ENCODE results near the gene RPS15A. TPM values are rescaled to one million over a fixed set of nuclear protein-coding genes. Genes with fewer than 3 reads are reported as not detected.
A peak's percentile ranks its signal among the peaks of the same experiment; 100 is the strongest.

RPS15A gene
- total and polyA plus RNA-seq, 2 of the 8 experiments (the other 6 are each of a cell fraction or from before 2014, with no cell fraction given): 1,784 to 5,666 TPM

DNA sequence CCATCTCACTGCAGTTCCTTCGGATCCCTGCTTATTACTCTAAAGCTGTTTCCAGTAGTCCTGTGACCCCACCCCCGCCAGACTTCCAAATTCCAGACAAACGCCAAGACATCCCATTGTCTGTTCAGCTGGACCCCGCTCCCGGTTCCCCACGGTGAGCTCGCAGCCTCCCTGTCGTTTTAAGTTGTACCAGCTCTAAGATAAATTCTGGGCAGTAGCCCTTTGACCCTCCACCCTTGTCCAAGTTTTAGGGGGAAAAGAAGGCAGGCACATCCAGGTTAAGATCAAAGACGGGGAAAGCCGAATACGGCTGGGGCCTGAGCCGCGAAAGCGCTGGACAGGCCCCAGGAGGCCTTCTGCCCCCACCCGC lies 10.6 kb upstream of the RPS15A start:
- no peak overlapping the region for H2AFZ ChIP-seq (ENCODE audit: low read length)
- CTCF ChIA-PET (ENCODE audit: partially characterized antibody): interaction anchor here (1.4 to 2.1 kb wide), 3 partner anchors 9 to 180 kb away, joined by 3 to 9 read pairs (median 6); no protein-coding TSS in a partner anchor
- TF ChIP-seq KDM1A (IDR thresholded peaks at IDR 0.05; ENCODE audit: borderline replicate concordance, low read length): no peak
- no peak for TF ChIP-seq ZNF274 (IDR thresholded peaks at IDR 0.05; ENCODE audit: borderline replicate concordance, extremely low read depth, low read length)
- no peak for TF ChIP-seq POU5F1 (IDR thresholded peaks at IDR 0.05; ENCODE audit: low read depth, low read length)
- no peak for TF ChIP-seq TBP (IDR thresholded peaks at IDR 0.05; ENCODE audit: low read depth, low read length)
- TF ChIP-seq SAP30 (IDR thresholded peaks at IDR 0.05; ENCODE audit: insufficient read depth, insufficient replicate concordance, low read length): no peak
- 0 out of 4 replicates have a peak, but pooled peaks of 1 of the 2 experiments have one; percentile 34 for TF ChIP-seq HDAC2 (IDR thresholded peaks at IDR 0.05; ENCODE audit: borderline replicate concordance in 1 of 2, low read depth in 2 of 2, low read length in 2 of 2)
- no peak for TF ChIP-seq SP2 (IDR thresholded peaks at IDR 0.05; ENCODE audit: low read length)
- no peak for TF ChIP-seq RNF2 (IDR thresholded peaks at IDR 0.05; ENCODE audit: borderline replicate concordance, low read depth, low read length, missing control alignments, poor library complexity, severe bottlenecking)
- TF ChIP-seq RBBP5 (IDR thresholded peaks at IDR 0.05; ENCODE audit: borderline replicate concordance, low read depth, low read length): peak; percentile 5; the same call in 1 of the 2 replicates
- TF ChIP-seq SIN3A (conservative IDR thresholded peaks at IDR 0.05 in 1 of 2, IDR thresholded peaks at IDR 0.05 in 1 of 2; ENCODE audit: low read depth in 1 of 2, low read length in 2 of 2): peak; percentile 7 to 38; a peak in 1 of 4 replicates
- TF ChIP-seq RFX5 (IDR thresholded peaks at IDR 0.05; ENCODE audit: borderline replicate concordance, low read depth, low read length): no peak
- no peak for TF ChIP-seq CREB1 (IDR thresholded peaks at IDR 0.05)

More for the DNA sequence above, 10.6 kb upstream of the RPS15A start:
- H3K79me2 ChIP-seq (ENCODE audit: control insufficient read depth in 1 of 2, insufficient read depth in 2 of 2, low read length in 2 of 2): peaks cover 16 to 48% of the 10 kb centered on the region in 2 experiments
- POLR2A ChIA-PET (ENCODE audit: partially characterized antibody): interaction anchor here (0.8 to 14.8 kb wide), 15 partner anchors 9 to 267 kb away, joined by 3 to 503 read pairs (median 7); partner anchors contain the start of genes COQ7, RPS15A and SMG1
- H3K9me3 ChIP-seq (ENCODE audit: insufficient read depth in 2 of 2, low read depth in 1 of 2, low read length in 1 of 2): no peaks in the 10 kb centered on the region; a peak in 1 of 4 replicates
- H4K8ac ChIP-seq (ENCODE audit: extremely low read depth, insufficient read depth, low read length): peak overlapping the region; percentile 68
- peaks cover 0 to 9% (median 3%) of the 10 kb centered on the region in 4 experiments; a peak in 5 of 7 replicates for H3K4me1 ChIP-seq (replicated peaks in 1 of 4; ENCODE audit: control insufficient read depth in 3 of 4, insufficient read depth in 4 of 4, low read length in 3 of 4)
- WGBS, 2 experiments (ENCODE audit: extremely low coverage in 1 of 2, insufficient coverage in 1 of 2, insufficient read length in 1 of 2, insufficient replicate concordance in 2 of 2, low coverage in 1 of 2, low lambda C conversion rate in 2 of 2, missing lambda C conversion rate in 1 of 2): 1% methylated on average over 14 of the region's 15 CpGs; no CpG with 5 or more reads in 1 of the 2 experiments
- no peak overlapping the region for H2BK15ac ChIP-seq (ENCODE audit: low read length)
- H3K18ac ChIP-seq (ENCODE audit: extremely low read depth, low read length): no peak overlapping the region
- no peaks in the 10 kb centered on the region for H3K27me3 ChIP-seq (replicated peaks in 1 of 4; ENCODE audit: control insufficient read depth in 3 of 4, extremely low read depth in 1 of 4, insufficient read depth in 3 of 4, low read length in 3 of 4)
- H2BK12ac ChIP-seq (ENCODE audit: low read depth, low read length): peak overlapping the region; percentile 22; the same call in 1 of the 2 replicates
- H3K27ac ChIP-seq (ENCODE audit: low read depth, low read length): peak overlapping the region; percentile 76
- H3K79me1 ChIP-seq (ENCODE audit: low read depth, low read length): no peaks in the 10 kb centered on the region; the same call in 1 of the 2 replicates
- FAIRE-seq (no peak), DNase-seq (ENCODE audit: low read depth in 1 of 2, low spot score in 2 of 2) (no peak)
- peak overlapping the region; percentile 72 for H4K91ac ChIP-seq (replicated peaks; ENCODE audit: insufficient read length, low read length)
- no peak overlapping the region for H2BK20ac ChIP-seq (ENCODE audit: low read length)
- H3K23me2 ChIP-seq (ENCODE audit: low read depth, low read length): peaks cover 3% of the 10 kb centered on the region; the same call in 1 of the 2 replicates
- no peak overlapping the region for H2BK120ac ChIP-seq (replicated peaks; ENCODE audit: low read depth, low read length)
- no peak overlapping the region for H2AK5ac ChIP-seq (ENCODE audit: low read depth, low read length)
- peak overlapping the region; percentile 74 for H3K56ac ChIP-seq (replicated peaks; ENCODE audit: insufficient read length, low read depth, low read length)
- peak overlapping the region; percentile 63 to 93 (median 91) for H3K4me3 ChIP-seq (ENCODE audit: extremely low read depth in 1 of 4, insufficient read depth in 2 of 4, low read depth in 3 of 4, low read length in 4 of 4)
- peak overlapping the region; percentile 67 for H2BK5ac ChIP-seq (ENCODE audit: low read depth, low read length)
- peak overlapping the region; percentile 82 to 89 (median 84) for H3K9ac ChIP-seq (replicated peaks in 1 of 4; ENCODE audit: extremely low read depth in 1 of 4, low read depth in 3 of 4, low read length in 3 of 4)
- peaks cover 3 to 4% of the 10 kb centered on the region in 2 experiments for H4K20me1 ChIP-seq (replicated peaks in 1 of 2; ENCODE audit: control insufficient read depth in 1 of 2, insufficient read depth in 2 of 2, low read length in 2 of 2)
- no peak overlapping the region for H3K4ac ChIP-seq (replicated peaks; ENCODE audit: insufficient read length, low read depth, low read length)
- no peak overlapping the region for H3K14ac ChIP-seq (ENCODE audit: insufficient read length)
- H3K36me3 ChIP-seq (ENCODE audit: control insufficient read depth in 2 of 4, insufficient read depth in 4 of 4, low read length in 3 of 4): peaks cover 0 to 28% (median 6%) of the 10 kb centered on the region in 4 experiments; a peak in 6 of 8 replicates
- H4K5ac ChIP-seq (ENCODE audit: insufficient read length, low read depth, low read length): no peak overlapping the region
- H3K4me2 ChIP-seq (ENCODE audit: insufficient read depth in 1 of 2, low read depth in 2 of 2, low read length in 2 of 2): peak overlapping the region; percentile 72 to 92
- no peak overlapping the region for H3K23ac ChIP-seq (ENCODE audit: insufficient read length)
